Measurements from ENCODE around the gene CPNE9.

CPNE9 gene

DNA sequence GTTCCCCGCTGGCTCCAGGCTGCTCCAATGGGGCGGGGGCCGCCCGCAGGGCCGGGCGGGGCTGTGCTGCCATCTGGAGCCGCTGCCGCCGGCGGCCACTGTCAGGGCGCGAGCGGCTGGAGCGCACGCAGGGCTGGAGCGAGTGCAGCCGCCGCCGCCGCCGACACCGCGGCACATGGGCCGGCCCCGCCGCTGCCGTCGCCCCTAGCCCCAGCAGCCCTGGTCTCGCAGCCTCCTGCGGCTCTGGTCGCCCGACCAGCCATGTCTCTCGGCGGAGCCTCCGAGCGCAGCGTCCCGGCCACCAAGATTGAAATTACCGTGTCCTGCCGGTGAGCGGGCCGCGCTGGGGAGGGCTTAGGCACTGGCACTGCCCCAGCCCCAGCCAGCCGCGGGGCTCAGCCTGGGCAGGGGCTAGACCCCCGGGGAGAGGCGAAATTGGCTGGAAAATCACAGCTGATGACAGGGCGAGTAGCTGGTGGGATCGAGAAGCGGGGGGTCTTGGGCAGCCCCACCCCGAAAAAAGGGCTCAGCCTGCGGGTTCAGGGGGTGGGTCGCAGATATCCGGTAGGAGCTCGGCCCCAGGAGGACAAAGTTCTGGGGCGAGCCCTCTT is at the start of gene CPNE9:
Gene CPNE9 (plus strand): TSS at position 98 of the 611 bp plus-strand sequence. CDS start 164 bp downstream, at position 262.
- DNase-seq (ENCODE audit: low read depth, low spot score), result no peak

DNA sequence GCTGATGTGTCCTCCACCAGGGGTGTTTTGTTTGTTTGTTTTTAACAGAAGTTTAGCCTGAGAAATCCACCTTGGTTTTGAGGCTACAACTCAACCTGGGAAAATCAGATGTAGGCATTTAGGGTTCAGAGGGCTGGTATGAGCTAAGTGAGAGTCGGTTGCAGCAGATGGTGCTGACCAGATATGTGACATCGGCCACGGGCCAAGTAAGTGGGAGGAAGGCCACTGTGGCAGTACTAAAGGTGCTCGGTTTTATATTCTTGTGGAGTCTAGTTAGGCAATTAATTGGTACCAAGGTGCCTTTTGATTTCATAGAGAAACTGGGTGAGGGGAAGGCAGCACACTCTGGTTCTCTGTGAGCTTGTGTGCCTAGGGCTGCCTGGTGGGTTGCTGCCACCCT is 43.8 kb upstream of the CPNE9 start:
- DNase-seq (ENCODE audit: low read depth, low spot score), result no peak

DNA sequence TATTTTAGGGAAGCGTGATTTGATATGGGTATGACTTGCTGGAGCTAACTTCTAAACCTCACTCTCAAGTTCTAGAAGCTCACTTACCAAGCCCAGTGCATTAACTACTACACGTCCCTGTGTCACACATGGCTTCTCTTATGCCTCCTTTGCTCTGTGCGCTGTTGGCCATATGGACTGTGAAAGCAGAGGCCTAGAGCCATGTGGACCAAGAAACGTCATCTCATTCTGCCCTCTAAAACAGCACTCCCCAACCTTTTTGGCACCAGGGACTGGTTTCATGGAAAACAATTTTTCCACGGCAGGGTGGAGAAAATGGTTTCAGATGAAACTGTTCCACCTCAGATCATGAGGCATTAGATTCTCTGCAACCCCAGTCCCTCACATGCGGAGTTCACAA is 42.7 kb upstream of the CPNE9 start:
- no peak for DNase-seq (ENCODE audit: low read depth, low spot score)

DNA sequence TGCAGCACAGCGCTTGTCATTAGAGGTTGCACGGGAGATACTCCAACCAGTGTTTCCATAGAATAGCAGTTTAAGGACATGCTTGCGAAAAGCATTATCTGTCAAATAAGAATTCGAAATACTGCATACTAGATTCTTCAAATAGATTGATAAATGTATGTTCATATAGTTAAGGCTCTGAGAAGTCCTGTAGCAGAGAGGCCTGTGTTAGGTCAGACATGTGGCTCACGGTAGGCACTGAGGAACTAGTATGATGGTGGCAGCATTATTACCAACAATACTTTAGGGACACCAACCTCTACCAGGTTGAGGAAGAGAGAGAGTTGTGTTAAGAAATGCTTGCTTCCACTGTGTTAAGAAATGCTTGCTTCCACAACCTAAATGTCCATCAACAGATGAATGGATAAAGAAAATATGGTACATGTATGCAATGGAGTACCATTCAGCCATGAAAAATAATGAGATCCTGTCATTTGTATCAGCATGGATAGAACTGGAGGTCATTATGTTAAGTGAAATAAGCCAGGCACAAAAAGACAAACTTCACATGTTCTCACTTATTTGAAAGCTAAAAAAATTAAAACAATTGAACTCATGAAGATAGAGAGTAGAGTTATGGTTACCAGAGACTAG is 39.4 kb upstream of the CPNE9 start:
- no peak for DNase-seq (ENCODE audit: low read depth, low spot score)

- DNase-seq (ENCODE audit: low read depth, low spot score), result no peak
Observed at GRCh38 chr3:9666704-9667445, 36.8 kb upstream of the CPNE9 start.

- no peak for DNase-seq (ENCODE audit: low read depth, low spot score)
Observed at GRCh38 chr3:9669277-9669676, 34.4 kb upstream of the CPNE9 start.

DNA sequence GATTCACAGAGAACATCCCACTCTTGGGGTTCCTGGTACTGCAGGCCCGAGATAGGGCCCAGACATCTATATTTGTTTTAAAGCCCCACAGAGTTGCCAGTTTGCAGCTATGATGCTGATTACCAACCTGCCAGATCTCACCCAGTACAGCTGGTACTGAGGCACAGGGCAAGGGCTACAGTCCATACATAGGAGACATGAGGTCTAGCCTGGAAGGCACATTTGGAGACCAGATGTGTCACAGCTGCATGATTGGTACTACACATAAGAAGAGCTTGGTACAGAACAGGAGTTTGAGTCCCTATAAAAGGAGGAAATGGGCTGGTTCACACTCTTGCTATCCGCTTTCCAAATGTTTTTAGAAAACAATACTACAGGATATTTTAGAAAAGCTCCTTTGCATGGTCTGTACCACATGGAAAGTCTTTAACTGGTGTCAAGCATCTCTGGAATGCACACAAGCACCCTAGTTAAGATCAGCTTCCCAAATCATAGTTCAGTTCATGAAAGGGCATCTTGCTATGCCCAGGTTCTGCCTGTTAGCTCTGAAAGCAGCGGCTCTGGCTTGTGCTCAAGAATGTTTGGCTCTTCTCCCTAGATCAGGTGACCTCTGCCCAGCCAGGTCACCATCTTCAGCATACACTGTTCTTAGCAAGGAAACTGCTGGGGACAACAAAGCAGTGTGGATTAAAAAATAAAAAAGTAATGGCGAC is 33.8 kb upstream of the CPNE9 start:
- DNase-seq (ENCODE audit: low read depth, low spot score), result no peak

DNA sequence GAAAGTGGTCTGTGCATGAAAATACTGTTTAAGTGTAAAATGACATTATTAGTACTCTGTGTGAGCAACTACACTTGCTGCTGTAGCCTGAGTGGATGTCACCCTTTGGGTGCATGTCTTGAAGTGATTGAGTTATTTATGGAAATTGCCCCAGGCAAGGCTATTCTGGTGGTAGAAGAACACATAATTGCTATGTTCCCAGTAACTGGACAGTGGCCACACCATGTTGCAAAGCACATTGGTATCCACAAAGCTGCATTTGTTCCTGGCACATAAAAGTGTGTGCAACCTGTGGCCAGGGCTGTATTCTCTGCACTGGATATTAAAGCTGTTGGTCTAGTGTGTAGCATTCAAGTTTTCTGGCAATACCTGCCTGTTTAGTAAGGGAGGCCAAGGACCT is 30.6 kb upstream of the CPNE9 start:
- no peak for DNase-seq (ENCODE audit: low read depth, low spot score)

GRCh38 chr3:9673752-9674151 is 29.9 kb upstream of the CPNE9 start:
- DNase-seq (ENCODE audit: low read depth, low spot score), result no peak

- no peak for DNase-seq (ENCODE audit: low read depth, low spot score)
Observed at GRCh38 chr3:9675736-9676290, 27.8 kb upstream of the CPNE9 start.

GRCh38 chr3:9676785-9677184 is 26.8 kb upstream of the CPNE9 start:
- no peak for DNase-seq (ENCODE audit: low read depth, low spot score)

GRCh38 chr3:9678493-9678892 is 25.1 kb upstream of the CPNE9 start:
- DNase-seq (ENCODE audit: low read depth, low spot score), result no peak

GRCh38 chr3:9679476-9680080 is 24.1 kb upstream of the CPNE9 start:
- DNase-seq (ENCODE audit: low read depth, low spot score), result no peak

DNA sequence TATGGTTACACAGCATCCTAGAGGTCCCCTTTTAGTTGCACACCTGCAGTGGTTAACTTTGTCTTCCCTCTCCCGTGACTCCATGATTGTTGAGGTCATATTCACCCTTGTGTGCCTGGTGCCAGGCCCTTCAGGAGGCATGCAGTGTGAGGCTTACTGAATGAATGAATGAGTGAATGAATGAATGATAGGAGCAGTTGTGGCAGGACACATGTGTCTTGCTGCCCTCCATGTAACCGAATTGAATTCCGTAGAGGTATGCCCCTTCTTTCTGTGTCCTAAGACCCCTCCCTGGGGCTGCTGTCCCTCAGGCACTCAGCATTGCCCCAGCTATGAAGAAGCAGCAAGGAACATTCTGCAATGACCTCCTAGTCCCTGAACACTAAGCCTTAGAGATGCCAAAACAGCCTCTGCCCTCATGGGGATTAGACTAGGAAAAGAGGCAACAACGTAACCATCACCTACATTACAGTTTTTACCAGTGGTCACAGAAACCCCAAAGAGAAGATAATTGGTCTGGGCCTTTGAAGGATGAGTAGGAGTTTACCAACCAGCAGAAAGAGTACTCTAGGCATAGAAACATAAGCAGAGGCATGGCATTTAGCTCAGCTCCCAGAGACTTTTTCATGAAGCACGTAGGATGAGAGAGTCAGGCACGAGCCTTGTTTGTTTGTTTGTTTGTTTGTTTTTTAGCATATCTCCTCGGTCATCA is 22.5 kb upstream of the CPNE9 start:
- DNase-seq (ENCODE audit: low read depth, low spot score), result no peak

GRCh38 chr3:9681723-9682081 is 21.9 kb upstream of the CPNE9 start:
- DNase-seq (ENCODE audit: low read depth, low spot score), result no peak

- no peak for DNase-seq (ENCODE audit: low read depth, low spot score)
Observed at GRCh38 chr3:9682096-9682495, 21.5 kb upstream of the CPNE9 start.

- DNase-seq (ENCODE audit: low read depth, low spot score), result no peak
Observed at GRCh38 chr3:9683426-9683825, 20.2 kb upstream of the CPNE9 start.

DNA sequence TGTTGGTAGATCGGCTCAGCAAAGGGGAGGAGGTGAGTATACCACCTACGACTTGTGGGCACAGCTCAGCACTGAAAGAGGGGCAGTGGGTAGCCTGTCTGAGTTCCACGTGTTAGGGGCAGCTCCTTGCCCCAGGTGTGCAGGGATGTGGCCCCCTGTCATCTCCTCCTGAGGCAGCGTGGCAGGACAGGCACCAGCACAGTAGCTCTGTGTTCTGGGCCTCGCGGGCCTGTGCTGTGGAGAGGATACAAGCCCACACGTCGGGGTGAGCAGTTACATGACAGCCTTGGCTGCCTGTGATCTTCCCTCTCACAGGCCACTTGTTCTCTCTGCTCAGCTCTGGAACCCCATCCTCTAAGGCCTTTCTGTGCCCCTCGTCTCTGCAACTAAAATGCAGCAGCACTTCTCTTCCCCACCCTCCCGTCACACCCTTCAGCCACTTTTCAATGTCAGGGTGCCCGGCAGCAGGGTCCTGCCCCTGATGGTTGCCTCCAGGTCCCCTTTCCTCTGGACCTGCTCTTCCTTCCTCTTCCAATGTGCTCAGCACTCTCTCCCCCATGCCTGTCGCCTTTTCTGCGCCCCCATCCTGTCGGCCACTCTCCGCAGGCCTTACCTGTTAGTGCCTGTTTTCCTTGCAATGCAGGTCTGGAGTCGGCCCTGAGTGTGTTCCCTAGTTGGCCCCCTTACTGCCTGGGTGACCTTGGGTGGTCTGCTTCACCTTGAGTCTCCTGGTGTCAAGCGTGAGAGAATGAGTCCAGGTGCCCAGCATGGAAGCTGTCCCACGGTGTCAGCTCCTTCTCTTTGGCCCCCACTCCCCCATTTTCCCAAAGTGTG is 18.2 kb upstream of the CPNE9 start:
- no peak for DNase-seq (ENCODE audit: low read depth, low spot score)

GRCh38 chr3:9686050-9686550 is 17.5 kb upstream of the CPNE9 start:
- no peak for DNase-seq (ENCODE audit: low read depth, low spot score)

DNA sequence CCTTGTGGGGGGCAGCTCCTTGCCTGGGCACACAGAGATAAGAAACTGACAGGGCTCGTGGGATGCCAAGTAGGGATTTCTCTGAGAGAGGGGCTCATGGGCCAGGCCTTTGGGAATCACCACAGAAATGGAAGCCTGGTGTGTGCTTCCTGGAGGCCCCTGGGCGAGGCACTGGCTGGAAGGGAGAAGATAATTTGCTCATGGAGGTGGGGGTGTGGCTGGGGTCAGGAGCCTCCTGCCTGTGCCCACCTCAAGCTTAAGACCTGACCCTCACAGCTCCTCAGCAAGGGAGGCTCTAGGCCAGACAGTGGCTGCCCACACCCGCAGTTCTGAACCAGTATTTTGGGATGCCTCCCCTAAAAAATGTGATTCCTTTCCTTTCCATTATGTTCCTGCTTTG is 16.9 kb upstream of the CPNE9 start:
- DNase-seq (ENCODE audit: low read depth, low spot score), result no peak
